GM19395 (cell line): ENCODE data around the gene CIRBP.

Experiments used
- ATAC-seq: cut with Tn5 transposase; IDR thresholded peaks from one replicate; pipeline ENCODE4 v1.9.1; 2021; ENCODE audit warnings: mild to moderate bottlenecking, moderate library complexity; ENCODE audit not compliant: unreplicated experiment

Gene CIRBP

GRCh38 chr19:1278713-1279660, 9.9 kb downstream of the CIRBP start:
- ATAC-seq: no peak

GRCh38 chr19:1279782-1280341, 10.7 kb downstream of the CIRBP start:
- no peak for ATAC-seq

DNA sequence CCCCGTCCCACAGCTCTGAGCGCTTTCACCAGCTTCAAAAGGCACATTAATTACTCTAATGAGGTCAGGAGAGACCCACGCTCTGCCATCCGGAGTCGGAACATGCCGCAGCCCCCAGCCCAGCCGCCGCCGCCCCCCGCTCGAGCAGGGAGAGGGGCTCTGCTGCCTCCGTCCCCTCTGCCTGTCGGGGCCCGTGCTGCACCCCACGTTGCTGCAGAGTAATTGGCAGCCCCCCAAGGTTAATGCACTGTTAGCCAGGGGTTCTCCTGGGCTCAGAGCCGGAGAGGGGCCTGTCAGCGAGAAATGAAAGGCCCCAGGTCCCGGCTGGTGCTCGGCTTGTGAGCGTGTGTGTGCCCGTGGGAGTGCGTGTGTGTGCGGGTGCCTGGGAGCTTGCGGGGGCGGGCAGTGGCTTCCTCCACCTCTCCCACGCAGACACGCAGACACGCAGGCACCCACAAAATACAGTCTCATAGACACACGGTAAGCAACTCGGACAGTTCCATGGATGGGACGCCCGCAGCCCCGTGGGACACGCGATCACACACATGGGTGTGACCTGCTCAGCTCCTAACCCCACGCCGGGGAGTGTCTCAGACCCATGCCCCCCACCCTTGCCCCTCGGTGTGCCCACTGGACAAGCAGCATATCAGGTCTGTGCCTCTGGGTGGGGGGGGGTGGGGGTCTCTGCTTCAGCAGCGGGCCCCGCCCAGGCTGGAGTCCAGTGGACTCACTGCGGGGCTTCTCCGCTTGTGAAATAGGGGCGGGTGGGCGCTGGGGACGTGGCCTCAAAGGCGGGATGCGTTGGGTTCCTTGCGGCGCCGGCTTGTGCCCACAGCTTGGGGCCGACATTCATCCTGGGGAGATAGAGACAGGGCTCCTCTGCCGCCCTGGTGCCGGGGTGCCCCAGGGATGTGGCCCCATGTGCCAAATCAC, 11.8 kb downstream of the CIRBP start:
- no peak for ATAC-seq

DNA sequence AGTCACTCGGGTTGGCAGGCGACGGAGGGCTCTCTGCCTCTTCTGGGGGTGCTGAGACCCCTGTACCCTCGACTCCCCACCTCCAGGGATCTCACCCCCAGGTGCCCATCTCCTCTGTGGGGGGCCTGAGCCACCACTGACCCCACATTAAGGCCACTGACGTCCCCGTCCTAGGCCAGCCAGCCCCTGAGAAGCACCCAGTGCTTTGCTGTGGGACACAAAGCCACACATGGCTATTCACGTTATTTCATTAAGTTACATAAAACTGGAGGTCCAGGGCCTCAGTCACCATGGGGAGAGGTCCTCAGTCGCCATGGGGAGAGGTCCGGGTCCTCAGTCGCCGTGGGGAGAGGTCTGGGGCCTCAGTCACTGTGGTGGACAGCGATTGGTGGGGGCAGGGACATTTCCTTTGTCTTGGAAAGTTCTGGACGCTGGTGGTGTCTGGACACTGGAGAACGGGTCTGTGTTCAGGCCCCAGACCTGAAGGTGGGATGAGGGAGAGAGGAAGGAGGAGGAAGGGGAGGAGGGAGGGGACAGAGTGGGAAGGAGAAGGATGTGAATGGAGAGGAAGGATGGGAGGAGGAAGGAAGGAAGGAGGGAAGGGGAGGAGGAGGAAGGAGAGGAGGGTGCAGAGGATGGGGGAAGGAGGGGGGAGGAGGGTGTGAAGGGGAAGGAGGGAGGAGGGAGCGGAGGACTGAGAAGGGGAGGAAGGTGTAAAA, 12.6 kb downstream of the CIRBP start:
- ATAC-seq: no peak

GRCh38 chr19:1282588-1283206, 13.6 kb downstream of the CIRBP start:
- ATAC-seq: no peak

DNA sequence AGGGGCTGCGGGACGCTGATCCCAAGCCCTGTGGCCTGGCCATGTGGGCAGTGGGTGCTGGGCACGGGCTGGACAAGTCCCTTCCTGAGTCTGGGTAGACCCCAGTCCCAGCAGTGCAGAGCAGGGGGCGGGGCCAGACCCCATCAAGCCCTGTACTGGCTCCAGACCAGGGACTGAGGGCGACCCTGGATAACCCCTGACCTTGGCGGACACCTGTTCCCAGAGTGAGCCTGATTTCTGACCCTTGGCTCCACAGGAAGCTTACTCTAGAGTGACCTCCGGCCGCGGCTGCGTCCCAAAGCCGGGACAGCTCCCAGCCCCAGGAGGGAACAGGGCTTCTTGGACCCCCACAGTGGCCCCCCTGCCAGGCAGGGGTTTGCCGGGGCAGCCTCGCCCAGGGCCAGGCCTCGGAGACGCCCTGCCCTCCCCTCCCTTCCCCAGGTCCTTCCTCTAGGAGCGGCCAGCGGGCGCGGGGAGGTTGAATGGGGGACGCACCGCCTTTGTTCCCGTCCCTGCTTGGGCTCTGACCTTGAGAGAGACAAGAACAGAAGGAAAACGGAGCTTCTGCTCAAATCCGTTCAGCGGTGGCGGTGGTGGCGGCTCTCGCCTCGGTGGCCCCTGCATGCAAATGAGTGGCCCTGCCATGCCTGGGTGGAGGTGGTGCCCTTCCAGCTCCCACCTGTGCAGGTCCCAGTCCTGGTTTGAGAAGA, 14.2 kb downstream of the CIRBP start:
- ATAC-seq: no peak

GRCh38 chr19:1283917-1284292, 14.8 kb downstream of the CIRBP start:
- no peak for ATAC-seq

- ATAC-seq: no peak
These were observed 15.3 kb downstream of the CIRBP start for GRCh38 chr19:1284293-1284978.

GRCh38 chr19:1284979-1285736, 16.0 kb downstream of the CIRBP start:
- ATAC-seq: no peak

DNA sequence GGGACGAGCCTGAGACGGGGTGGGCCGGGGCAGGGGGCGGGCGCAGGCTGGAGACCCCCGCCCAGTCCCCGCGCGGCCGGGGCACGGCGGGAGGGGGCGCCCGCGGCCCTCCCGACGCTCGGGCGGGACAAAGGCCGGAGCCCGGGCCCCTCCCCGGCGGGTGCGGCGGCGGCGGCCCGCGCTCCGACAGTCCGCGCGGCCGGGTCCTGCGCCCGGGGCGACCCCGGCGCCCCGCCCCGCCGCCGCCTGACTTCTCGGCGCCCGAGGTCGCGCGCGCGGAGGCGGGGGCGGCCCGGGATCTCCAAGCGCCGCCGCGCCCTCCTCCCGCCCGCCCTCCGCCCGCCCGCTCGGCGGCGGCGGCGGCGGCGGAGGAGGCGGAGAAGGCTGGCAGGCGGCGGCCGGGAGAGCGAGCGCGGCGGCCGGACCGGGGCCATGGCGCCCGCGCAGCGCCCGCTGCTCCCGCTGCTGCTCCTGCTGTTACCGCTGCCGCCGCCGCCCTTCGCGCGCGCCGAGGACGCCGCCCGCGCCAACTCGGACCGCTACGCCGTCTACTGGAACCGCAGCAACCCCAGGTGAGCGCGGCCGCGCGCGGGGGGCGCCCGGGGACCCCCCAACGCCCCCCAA, 16.7 kb downstream of the CIRBP start, which contains the start of gene EFNA2:
Gene EFNA2, plus strand, starts transcription at position 137 of the 624 bp plus-strand sequence. Its CDS starts 296 bp downstream, at position 433.
- ATAC-seq: no peak

- no peak for ATAC-seq
These were observed 17.6 kb downstream of the CIRBP start for GRCh38 chr19:1286487-1287353.

GRCh38 chr19:1287354-1288225, 18.5 kb downstream of the CIRBP start:
- ATAC-seq: no peak

DNA sequence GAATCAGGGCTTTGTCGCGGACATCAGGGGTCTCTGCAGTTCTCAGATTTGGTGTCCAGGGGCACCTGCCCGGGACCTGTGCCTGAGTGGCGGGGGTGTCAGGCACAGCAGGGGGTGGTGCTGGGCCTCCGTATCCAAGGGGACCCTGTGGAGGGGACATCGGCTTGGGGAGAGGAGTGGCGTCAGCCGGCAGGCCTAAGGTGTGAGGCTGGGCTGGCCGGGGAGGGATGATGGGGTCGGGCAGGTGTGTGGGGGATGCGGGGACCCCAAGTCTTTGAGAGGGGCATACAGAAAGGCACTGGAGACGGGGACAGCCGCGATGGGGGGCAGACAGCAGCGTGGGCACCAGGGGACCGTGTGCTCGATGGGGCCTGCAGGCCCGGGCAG, 19.1 kb downstream of the CIRBP start:
- ATAC-seq: no peak

GRCh38 chr19:1288833-1289685, 19.9 kb downstream of the CIRBP start:
- no peak for ATAC-seq

DNA sequence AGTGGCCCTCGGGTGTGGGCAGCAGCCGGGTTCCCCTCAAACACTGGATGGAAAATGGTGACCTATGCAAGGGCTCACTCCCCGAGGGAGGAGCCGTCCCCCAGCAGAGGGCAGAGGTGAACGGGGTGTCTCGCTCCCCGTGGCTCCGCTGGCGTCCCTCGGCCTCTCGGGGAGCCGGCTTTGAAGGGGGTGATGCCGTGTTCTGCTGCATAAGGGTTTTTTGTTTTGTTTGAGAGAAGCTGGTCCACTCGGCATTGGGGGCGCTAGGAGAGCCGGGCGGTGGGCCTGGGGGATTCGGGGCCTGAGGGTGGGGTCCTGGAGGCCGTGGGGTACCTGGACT, 20.5 kb downstream of the CIRBP start:
- ATAC-seq: no peak
